Ishikawa (cell line): ENCODE results near the gene NDRG3.

Experiments used
- CEBPB ChIP-seq: IDR thresholded peaks from 2 replicates; pipeline ENCODE4 v1.6.1; 2012
- CREB1 ChIP-seq: IDR thresholded peaks from 2 replicates; pipeline ENCODE4 v1.6.1; 2012; ENCODE audit warnings: low read depth
- EGR1 ChIP-seq: IDR thresholded peaks from 2 replicates; pipeline ENCODE4 v1.6.1; 2012
- EP300 ChIP-seq: IDR thresholded peaks from 2 replicates; pipeline ENCODE4 v1.6.1; 2012; ENCODE audit warnings: borderline replicate concordance
- MAX ChIP-seq: IDR thresholded peaks from 2 replicates; pipeline ENCODE4 v1.6.1; 2012
- NFIC ChIP-seq: IDR thresholded peaks from 2 replicates; pipeline ENCODE4 v1.6.1; 2012
- RAD21 ChIP-seq: IDR thresholded peaks from 2 replicates; pipeline ENCODE4 v1.6.1; 2012; ENCODE audit warnings: low read depth
- REST ChIP-seq: IDR thresholded peaks from 2 replicates; pipeline ENCODE4 v1.6.1; 2012; ENCODE audit warnings: low read depth, mild to moderate bottlenecking
- TAF1 ChIP-seq: IDR thresholded peaks from 2 replicates; pipeline ENCODE4 v1.6.1; 2012; ENCODE audit warnings: low read depth, mild to moderate bottlenecking
- TEAD4 ChIP-seq: IDR thresholded peaks from 2 replicates; pipeline ENCODE4 v1.6.1; 2012
- USF1 ChIP-seq: IDR thresholded peaks from 2 replicates; pipeline ENCODE4 v1.6.1; 2012
- YY1 ChIP-seq: IDR thresholded peaks from 2 replicates; pipeline ENCODE4 v1.6.1; 2012; ENCODE audit warnings: low read depth
- ZBTB7A ChIP-seq: IDR thresholded peaks from 2 replicates; pipeline ENCODE4 v1.6.1; 2012; ENCODE audit warnings: low read depth

GRCh38 chr20:36677422-36677771, 68.5 kb downstream of the NDRG3 start:
- TF ChIP-seq EGR1: no peak
- no peak for TF ChIP-seq REST
- TF ChIP-seq YY1: no peak
- TF ChIP-seq EP300: no peak
- no peak for TF ChIP-seq ZBTB7A
- TF ChIP-seq NFIC: no peak
- TF ChIP-seq RAD21: no peak
- TF ChIP-seq MAX: no peak
- no peak for TF ChIP-seq CEBPB
- no peak for TF ChIP-seq TAF1
- no peak for TF ChIP-seq CREB1
- TF ChIP-seq TEAD4: no peak
- TF ChIP-seq USF1: no peak
